OCI-LY7 (cell line): ENCODE data around the gene JCHAIN.

ENCODE experiments used
- CTCF ChIP-seq: fragments of 200-600 bp; sonication (generic); conservative IDR thresholded peaks from 2 replicates; pipeline ENCODE4 v1.5.1; 2014; ENCODE audit warnings: mild to moderate bottlenecking, antibody characterized with exemption, low read length, moderate library complexity, mixed read lengths
- EZH2phosphoT487 ChIP-seq: fragments of 200-600 bp; sonication (generic); IDR thresholded peaks from 2 replicates; pipeline ENCODE4 v1.6.1; 2018; ENCODE audit warnings: low read depth, borderline replicate concordance, mild to moderate bottlenecking, mixed run types, antibody characterized with exemption, low read length, moderate library complexity, mixed read lengths

- TF ChIP-seq CTCF, result no peak
- no peak for TF ChIP-seq EZH2phosphoT487
These were observed 34.4 kb upstream of the JCHAIN start for GRCh38 chr4:70700712-70701111.
